ENCODE results near the gene CERT1.

The CERT1 gene

GRCh38 chr5:75367401-75367800 lies 144.0 kb downstream of the CERT1 start:
- in situ Hi-C loops (cut with HindIII; ENCODE audit: low pct_ligation_motif_present, low pct_unique_long_range_greater_than_20kb, low sequenced_read_pairs) = no loop called here
- no peak for DNase-seq

- in situ Hi-C loops (cut with HindIII; ENCODE audit: low pct_ligation_motif_present, low pct_unique_long_range_greater_than_20kb, low sequenced_read_pairs) = no loop called here
- no peak for DNase-seq
These were observed 144.6 kb downstream of the CERT1 start for GRCh38 chr5:75366787-75367186.

- in situ Hi-C loops (cut with HindIII; ENCODE audit: low pct_ligation_motif_present, low pct_unique_long_range_greater_than_20kb, low sequenced_read_pairs) = no loop called here
- DNase-seq = no peak
These were observed 145.7 kb downstream of the CERT1 start for GRCh38 chr5:75365740-75366139.

GRCh38 chr5:75364571-75365280 lies 146.7 kb downstream of the CERT1 start:
- in situ Hi-C loops (cut with HindIII; ENCODE audit: low pct_ligation_motif_present, low pct_unique_long_range_greater_than_20kb, low sequenced_read_pairs) = no loop called here
- DNase-seq = no peak

- DNase-seq = no peak
- in situ Hi-C loops (cut with HindIII; ENCODE audit: low pct_ligation_motif_present, low pct_unique_long_range_greater_than_20kb, low sequenced_read_pairs) = no loop called here
These were observed 147.5 kb downstream of the CERT1 start for GRCh38 chr5:75363726-75364495.

- in situ Hi-C loops (cut with HindIII; ENCODE audit: low pct_ligation_motif_present, low pct_unique_long_range_greater_than_20kb, low sequenced_read_pairs) = no loop called here
- no peak for DNase-seq
These were observed 148.3 kb downstream of the CERT1 start for GRCh38 chr5:75363111-75363510.

GRCh38 chr5:75362474-75362975 lies 148.9 kb downstream of the CERT1 start:
- in situ Hi-C loops (cut with HindIII; ENCODE audit: low pct_ligation_motif_present, low pct_unique_long_range_greater_than_20kb, low sequenced_read_pairs) = no loop called here
- DNase-seq = no peak

- DNase-seq = no peak
- in situ Hi-C loops (cut with HindIII; ENCODE audit: low pct_ligation_motif_present, low pct_unique_long_range_greater_than_20kb, low sequenced_read_pairs) = no loop called here
These were observed 150.1 kb downstream of the CERT1 start for GRCh38 chr5:75361310-75361709.

- DNase-seq = no peak
- in situ Hi-C loops (cut with HindIII; ENCODE audit: low pct_ligation_motif_present, low pct_unique_long_range_greater_than_20kb, low sequenced_read_pairs) = no loop called here
These were observed 153.3 kb downstream of the CERT1 start for GRCh38 chr5:75358117-75358516.

- DNase-seq = no peak
- in situ Hi-C loops (cut with HindIII; ENCODE audit: low pct_ligation_motif_present, low pct_unique_long_range_greater_than_20kb, low sequenced_read_pairs) = no loop called here
These were observed 154.7 kb downstream of the CERT1 start for GRCh38 chr5:75356719-75357118.

- DNase-seq = no peak
- in situ Hi-C loops (cut with HindIII; ENCODE audit: low pct_ligation_motif_present, low pct_unique_long_range_greater_than_20kb, low sequenced_read_pairs) = no loop called here
These were observed 156.2 kb downstream of the CERT1 start for GRCh38 chr5:75355236-75355635.

GRCh38 chr5:75351139-75351926 lies 160.1 kb downstream of the CERT1 start:
- DNase-seq = no peak
- in situ Hi-C loops (cut with HindIII; ENCODE audit: low pct_ligation_motif_present, low pct_unique_long_range_greater_than_20kb, low sequenced_read_pairs) = no loop called here

GRCh38 chr5:75349663-75350062 lies 161.8 kb downstream of the CERT1 start:
- no peak for DNase-seq
- in situ Hi-C loops (cut with HindIII; ENCODE audit: low pct_ligation_motif_present, low pct_unique_long_range_greater_than_20kb, low sequenced_read_pairs) = no loop called here

- in situ Hi-C loops (cut with HindIII; ENCODE audit: low pct_ligation_motif_present, low pct_unique_long_range_greater_than_20kb, low sequenced_read_pairs) = no loop called here
These were observed 163.2 kb downstream of the CERT1 start for GRCh38 chr5:75348241-75348640.

GRCh38 chr5:75342836-75343235 lies 168.6 kb downstream of the CERT1 start:
- no peak for DNase-seq
- in situ Hi-C loops (cut with HindIII; ENCODE audit: low pct_ligation_motif_present, low pct_unique_long_range_greater_than_20kb, low sequenced_read_pairs) = no loop called here

More at GRCh38 chr5:75348241-75348640, 163.2 kb downstream of the CERT1 start:
- DNase-seq = no peak

GRCh38 chr5:75341934-75342333 lies 169.5 kb downstream of the CERT1 start:
- in situ Hi-C loops (cut with HindIII; ENCODE audit: low pct_ligation_motif_present, low pct_unique_long_range_greater_than_20kb, low sequenced_read_pairs) = no loop called here
- DNase-seq = no peak

- in situ Hi-C loops (cut with HindIII; ENCODE audit: low pct_ligation_motif_present, low pct_unique_long_range_greater_than_20kb, low sequenced_read_pairs) = no loop called here
- DNase-seq = no peak
These were observed 170.5 kb downstream of the CERT1 start for GRCh38 chr5:75340714-75341478.

- in situ Hi-C loops (cut with HindIII; ENCODE audit: low pct_ligation_motif_present, low pct_unique_long_range_greater_than_20kb, low sequenced_read_pairs) = no loop called here
- DNase-seq = no peak
These were observed 173.0 kb downstream of the CERT1 start for GRCh38 chr5:75338408-75338807.

Measured in ACHN (cell line).